NCI-H524 treated with DMSO at 0.1 percent for 48 hours (cell line): ENCODE data around the gene PCBP3.
"Not testable (repeated sequence)": the region's sequence is repeated elsewhere in the genome, so short reads cannot be mapped to it uniquely, and the experiment has no call there.

Source experiments
- DNase-seq: peaks from one replicate; lab custom pipeline; 2025; lab: John Stamatoyannopoulos, UW

Gene PCBP3

DNA sequence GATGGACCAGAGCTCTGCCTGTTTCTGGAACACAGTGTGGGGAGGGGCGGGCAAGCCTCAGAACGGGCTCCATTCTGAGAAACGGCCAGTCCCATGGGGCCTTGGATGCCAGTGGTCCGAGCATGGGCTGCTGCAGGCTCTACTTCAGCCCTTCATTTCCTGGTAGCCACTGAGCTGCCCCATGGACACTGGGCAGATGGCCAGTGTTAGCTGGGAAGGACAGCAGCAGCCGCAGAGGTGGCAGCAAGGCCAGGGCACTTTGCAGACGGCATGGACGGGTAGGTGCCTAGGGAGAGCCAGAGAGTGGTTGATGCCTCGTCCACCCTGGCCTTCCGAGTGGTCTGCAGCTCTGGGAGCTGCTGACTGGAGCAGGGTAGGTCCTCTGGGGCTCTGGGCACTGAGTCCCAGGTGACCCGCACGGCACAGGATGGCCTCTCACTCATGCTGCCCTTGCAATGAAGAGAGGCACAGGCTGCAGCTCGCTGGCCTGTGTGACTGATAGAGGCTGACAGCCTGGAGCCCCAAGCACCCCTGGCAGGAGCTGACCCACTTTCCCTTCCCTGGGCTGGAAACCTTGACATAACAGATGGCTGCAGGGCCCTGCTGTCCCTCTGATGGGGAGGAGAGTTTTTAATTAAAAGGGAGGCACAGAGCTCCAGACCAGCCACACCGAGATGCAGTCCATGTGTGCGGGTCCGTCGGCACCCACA, 250.4 kb downstream of the PCBP3 start:
- DNase-seq, result peak; percentile 67

GRCh38 chr21:45894450-45894825, 250.9 kb downstream of the PCBP3 start:
- no peak for DNase-seq

DNA sequence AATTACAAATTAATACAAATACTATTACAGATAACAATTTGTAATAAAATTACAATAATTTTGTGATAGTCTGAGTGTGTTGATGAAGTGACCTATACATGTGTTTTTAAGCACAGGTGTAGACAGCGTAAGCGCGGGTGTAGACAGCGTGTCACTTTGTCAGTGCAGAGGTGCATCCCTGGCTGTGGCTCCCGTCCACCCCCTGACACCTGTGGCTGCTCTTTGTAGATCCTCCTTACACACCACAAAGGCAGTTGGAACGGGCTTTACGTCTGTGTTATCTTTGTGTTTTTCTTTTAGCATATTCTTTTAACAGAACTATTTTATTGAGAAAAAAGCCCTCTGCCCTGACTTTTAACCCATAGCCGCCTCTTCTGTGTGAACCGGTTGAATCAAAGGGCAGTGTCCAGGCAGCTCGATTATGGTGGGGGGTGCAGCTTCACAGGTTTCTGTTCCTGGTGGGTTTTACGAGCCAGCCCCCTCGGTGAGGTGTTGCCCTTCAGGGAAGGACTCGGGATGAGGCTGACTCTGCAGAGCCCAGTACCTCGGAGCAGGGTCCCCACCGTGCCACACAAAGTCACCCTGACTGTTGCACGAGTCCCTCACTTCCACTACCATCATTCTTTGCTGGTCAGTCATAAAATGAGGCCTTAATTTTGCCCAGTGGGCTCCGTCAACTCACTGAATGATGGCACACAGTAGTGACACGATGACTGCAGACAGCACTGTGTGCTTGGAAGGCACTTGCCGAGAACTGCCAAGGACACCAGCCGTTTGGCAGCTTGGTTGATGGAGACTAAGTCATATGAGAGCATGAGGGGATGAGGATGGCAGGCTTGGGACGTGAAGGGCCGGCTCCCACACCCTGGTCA, 251.6 kb downstream of the PCBP3 start:
- DNase-seq, result no peak

- no peak for DNase-seq
Measured at GRCh38 chr21:45895778-45896370, 252.3 kb downstream of the PCBP3 start.

DNA sequence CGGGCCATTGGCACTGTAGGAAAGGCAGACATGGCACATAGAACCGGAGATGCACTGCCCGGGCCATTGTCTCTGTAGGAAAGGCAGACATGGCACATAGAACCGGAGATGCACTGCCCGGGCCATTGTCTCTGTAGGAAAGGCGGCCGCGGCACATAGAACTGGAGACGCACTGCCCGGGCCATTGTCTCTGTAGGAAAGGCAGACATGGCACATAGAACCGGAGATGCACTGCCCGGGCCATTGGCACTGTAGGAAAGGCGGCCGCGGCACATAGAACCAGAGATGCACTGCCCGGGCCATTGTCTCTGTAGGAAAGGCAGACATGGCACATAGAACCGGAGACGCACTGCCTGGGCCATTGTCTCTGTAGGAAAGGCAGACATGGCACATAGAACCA, 252.9 kb downstream of the PCBP3 start:
- not testable (repeated sequence) for DNase-seq

DNA sequence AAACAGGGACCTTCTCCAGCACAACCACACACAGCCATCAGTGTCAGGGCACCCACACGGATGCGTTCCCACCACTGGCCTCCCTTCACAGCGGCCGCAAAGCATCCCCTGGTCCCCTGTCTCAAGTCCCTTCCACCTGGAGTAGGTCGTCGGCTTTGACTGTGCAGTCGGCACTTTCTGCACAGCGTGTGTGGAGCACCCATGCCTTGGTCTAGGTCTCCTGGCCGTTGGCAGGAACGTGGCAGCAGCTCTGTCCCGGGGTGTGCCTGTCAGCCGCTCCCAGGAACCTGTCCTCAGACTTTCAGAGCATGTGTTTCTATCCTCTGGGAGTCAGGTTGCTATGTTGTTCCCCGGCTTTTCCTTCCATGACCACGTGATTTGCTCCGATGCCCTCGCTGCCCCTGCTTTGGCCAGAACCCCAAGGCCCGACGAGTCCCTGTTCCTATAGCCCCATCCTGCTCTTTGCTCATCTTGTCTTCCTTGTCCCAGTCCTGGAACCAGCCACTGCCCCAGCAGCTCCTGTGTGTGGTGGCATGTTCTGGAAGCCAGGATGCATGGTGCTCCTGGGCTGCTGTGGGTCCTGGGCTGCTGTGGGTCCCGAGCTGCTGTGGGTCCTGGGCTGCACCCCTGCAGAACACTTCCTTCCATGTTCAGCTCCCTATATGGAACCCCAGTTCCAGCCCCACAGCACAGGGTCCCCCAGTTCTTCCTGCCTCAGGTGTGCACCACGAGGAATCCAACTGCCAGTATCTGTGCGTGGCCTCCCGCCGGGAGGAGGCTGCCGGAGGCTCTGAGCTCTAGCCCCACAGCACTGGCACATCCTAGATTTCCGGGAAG, 253.9 kb downstream of the PCBP3 start:
- no peak for DNase-seq

DNA sequence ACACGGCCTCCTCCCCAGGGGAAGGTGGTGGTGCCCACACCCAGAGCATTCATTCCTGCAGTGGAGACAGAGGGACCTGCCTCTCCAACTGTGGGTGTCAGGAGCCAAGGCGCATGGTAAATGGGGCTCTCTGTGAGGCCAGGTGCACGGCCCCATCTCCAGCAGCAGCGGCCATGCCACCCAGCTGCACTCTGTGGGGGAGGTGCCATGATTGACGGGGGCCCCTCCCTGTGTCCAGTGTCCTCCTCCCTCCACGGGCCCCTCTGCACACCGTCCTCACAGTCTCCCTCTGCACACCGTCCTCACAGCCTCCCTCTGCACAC, 254.5 kb downstream of the PCBP3 start:
- DNase-seq, result no peak

- no peak for DNase-seq
Measured at GRCh38 chr21:45898781-45899180, 255.3 kb downstream of the PCBP3 start.

DNA sequence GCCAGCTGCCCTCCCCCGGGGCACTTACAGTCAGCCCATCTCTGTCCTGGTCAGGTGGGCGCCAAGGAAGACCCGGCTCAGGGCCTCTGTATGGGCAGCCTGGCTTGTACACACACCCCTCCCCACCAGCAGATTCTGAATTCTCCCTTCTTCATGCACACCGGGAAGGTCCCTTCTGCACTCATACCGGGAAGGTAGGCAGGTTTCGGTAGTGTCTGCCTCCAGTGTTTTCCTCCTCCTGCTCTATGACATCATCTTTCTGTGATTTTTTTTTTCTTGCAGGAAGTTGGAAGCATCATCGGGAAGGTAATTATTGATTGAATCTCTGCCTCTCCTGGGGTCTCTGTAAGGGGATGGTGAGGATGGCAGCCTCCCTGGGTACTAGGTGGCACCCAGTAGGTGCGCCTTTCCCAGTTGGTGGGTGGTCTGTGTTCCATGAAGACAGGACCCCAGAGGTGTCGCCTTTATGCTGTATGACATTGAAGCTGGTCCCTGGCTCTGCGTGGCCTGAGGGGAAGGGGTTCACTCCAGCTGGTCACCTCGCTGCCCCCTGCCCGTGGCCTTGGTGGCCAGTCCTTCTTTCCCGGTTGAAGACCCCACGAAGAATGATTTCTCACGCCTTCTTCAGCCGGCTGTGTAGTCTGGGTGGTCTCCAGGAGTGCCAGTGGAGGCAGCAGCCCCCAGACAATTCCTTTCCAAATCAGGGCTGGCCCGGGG, 255.9 kb downstream of the PCBP3 start:
- DNase-seq, result no peak

GRCh38 chr21:45900034-45900868, 256.7 kb downstream of the PCBP3 start:
- no peak for DNase-seq

- no peak for DNase-seq
Measured at GRCh38 chr21:45901061-45901690, 257.7 kb downstream of the PCBP3 start.

- DNase-seq, result no peak
Measured at GRCh38 chr21:45902292-45902995, 258.9 kb downstream of the PCBP3 start.

DNA sequence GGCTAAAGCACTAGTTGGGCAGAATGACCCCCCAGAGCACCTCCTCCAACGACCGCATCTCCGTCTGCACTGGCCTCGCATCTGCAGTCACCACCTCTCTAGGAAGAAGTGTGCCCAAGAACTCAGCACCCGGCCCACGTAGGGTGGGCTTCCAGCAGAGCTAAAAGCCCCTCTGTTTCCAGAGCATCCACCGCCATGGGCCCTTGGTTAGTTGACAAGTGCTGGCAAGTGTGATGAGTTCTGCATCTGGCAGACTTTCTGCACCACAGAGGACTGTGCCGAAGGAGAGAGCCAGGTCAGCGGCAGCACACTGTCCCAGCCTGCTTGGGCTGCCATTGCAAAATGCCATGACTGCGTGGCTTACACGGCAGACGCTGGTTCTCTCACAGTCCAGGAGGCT, 261.7 kb downstream of the PCBP3 start:
- no peak for DNase-seq

DNA sequence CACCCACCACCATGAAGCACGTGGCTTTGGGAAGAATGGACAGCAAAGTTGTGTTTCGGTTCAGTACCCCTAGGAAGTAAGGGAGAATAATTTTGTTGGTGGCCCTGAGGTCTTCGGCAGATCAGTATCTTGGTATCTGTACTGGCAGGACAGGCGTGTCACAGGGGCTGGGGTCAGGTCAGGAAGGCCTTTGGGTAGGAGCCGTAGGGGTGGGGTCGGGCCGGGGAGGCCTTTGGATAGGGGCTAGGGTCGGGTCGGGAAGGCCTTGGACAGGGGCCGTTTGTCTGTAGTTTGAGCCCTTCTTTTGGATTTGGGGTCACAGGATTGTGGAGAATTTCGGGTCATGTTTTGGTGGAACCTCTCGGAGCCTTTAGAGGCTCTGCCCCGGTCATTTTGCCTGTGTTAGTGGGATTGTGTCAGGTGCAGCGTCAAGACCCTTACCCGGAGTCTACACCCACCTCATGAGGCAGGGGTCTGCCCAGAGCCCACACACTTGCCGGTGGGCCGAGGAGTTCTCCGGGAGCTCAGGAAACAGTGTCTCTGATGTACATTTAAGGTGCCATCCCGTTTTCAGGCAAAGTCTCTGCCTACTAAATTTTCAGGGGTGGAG, 262.8 kb downstream of the PCBP3 start:
- DNase-seq, result no peak

DNA sequence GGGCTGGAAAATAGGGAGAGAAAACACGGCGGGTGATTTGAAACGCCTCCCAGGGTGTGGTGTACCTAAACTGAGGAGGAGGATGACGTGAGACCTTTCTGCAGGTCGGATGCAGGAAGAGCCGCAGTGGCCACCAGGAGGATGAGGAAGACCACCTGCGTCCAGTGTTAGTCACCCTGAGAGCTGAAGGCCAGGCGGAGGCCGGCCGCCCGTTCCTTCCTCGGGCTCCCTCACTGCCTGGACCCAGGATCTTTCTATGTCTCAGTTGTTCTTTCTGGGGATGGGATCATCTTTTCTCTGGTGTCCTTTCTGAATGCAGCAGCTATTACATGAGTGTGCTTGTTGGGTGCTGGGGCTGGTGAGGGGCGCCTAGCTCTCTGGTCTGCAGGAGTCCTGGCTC, 263.3 kb downstream of the PCBP3 start:
- DNase-seq, result no peak

GRCh38 chr21:45908536-45909237, 265.2 kb downstream of the PCBP3 start:
- DNase-seq, result no peak

DNA sequence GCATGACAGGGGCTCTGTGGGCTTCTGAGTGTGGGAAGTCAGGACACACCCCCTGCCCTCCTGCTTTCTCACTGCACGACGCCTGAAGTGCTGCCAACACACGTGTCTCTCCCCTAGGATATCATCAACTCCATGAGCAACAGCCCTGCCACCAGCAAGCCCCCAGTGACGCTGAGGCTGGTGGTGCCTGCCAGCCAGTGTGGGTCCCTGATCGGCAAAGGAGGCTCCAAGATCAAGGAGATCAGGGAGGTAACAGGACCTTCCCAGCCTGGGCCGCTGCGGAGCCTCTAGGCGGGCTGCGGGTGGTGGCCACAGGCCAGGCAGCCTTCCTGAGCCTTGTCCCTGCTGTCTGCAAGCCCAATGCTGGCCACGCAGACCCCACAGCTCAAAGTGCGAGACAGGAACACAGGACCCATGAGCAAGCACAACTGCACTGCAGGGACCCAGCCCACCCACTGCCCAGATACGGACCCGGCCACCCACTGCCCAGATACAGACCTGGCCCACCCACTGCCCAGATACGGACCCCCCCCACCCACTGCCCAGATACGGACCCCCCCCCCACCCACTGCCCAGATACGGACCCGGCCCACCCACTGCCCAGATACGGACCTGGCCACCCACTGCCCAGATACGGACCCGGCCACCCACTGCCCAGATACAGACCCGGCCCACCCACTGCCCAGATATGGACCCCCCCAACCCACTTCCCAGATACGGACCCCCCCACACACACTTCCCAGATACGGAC, 265.9 kb downstream of the PCBP3 start:
- DNase-seq, result no peak

GRCh38 chr21:45910155-45910547, 266.6 kb downstream of the PCBP3 start:
- DNase-seq, result no peak
